HT1080 (cell line): ENCODE data around the gene HES4. TPM values are rescaled to one million over a fixed set of nuclear protein-coding genes. Genes with fewer than 3 reads are reported as not detected.
A peak's percentile ranks its signal among the peaks of the same experiment; 100 is the strongest.

Experiments
- DNase-seq: peaks from one replicate; pipeline ENCODE4 v3.0.0-alpha.2; 2015; ENCODE audit warnings: low read depth
- polyA plus RNA-seq, 2 experiments: library from polyadenylated mRNA; depleted of rRNA; stranded (reverse); fragments of >200 nt; gene quantifications; 2 replicates each; pipeline ENCODE4 v1.2.3, GENCODE V29; 2015
- total RNA-seq: library from RNA; depleted of rRNA; stranded (reverse); fragments of >200 nt; shearing (Covaris generic); gene quantifications from 2 replicates; pipeline ENCODE4 v1.2.3, GENCODE V29; 2014; rRNA removed

The HES4 gene
- total RNA-seq: 3.5 and 7.6 TPM in 2 replicates
- polyA plus RNA-seq (2015; cell fraction: cytosol; rRNA removed): 7.6 and 10.6 TPM in 2 replicates
- polyA plus RNA-seq (2015; cell fraction: nucleus; rRNA removed): 20.1 and 28.9 TPM in 2 replicates

GRCh38 chr1:999725-1000356 lies at the start of gene HES4:
Gene HES4 (minus strand): TSS chr1:1000097. CDS start chr1:999973, 124 bp downstream.
- peak; percentile 81 for DNase-seq

GRCh38 chr1:1048765-1049164 lies 48.9 kb upstream of the HES4 start:
- DNase-seq: no peak

GRCh38 chr1:1047963-1048362 lies 48.1 kb upstream of the HES4 start:
- no peak for DNase-seq

GRCh38 chr1:1047407-1047806 lies 47.5 kb upstream of the HES4 start:
- no peak for DNase-seq

- no peak for DNase-seq
Measured at GRCh38 chr1:1046767-1047166, 46.9 kb upstream of the HES4 start.

GRCh38 chr1:1046243-1046642 lies 46.3 kb upstream of the HES4 start:
- DNase-seq: no peak

GRCh38 chr1:1045129-1045528 lies 45.2 kb upstream of the HES4 start:
- DNase-seq: no peak

GRCh38 chr1:1044455-1045078 lies 44.7 kb upstream of the HES4 start:
- no peak for DNase-seq

GRCh38 chr1:1043921-1044320 lies 44.0 kb upstream of the HES4 start:
- no peak for DNase-seq

GRCh38 chr1:1043411-1043810 lies 43.5 kb upstream of the HES4 start:
- no peak for DNase-seq

- DNase-seq: no peak
Measured at GRCh38 chr1:1042835-1043234, 42.9 kb upstream of the HES4 start.

GRCh38 chr1:1041873-1042272 lies 42.0 kb upstream of the HES4 start:
- no peak for DNase-seq

- DNase-seq: no peak
Measured at GRCh38 chr1:1041092-1041523, 41.2 kb upstream of the HES4 start.

GRCh38 chr1:1040004-1040991 lies 40.4 kb upstream of the HES4 start:
- DNase-seq: no peak

GRCh38 chr1:1039145-1039910 lies 39.4 kb upstream of the HES4 start:
- DNase-seq: no peak

- DNase-seq: no peak
Measured at GRCh38 chr1:1038694-1039093, 38.8 kb upstream of the HES4 start.

GRCh38 chr1:1037366-1038327 lies 37.8 kb upstream of the HES4 start:
- no peak for DNase-seq

- no peak for DNase-seq
Measured at GRCh38 chr1:1035291-1035943, 35.5 kb upstream of the HES4 start.

- DNase-seq: no peak
Measured at GRCh38 chr1:1034439-1034781, 34.5 kb upstream of the HES4 start.
